Hematopoietic multipotent progenitor cell treated with erythropoietin and hydrocortisone succinate and interleukin-3 and kit ligand, for 15 days (in vitro differentiated cells): ENCODE results near the gene ANKRD11.

Experiments
- DNase-seq: peaks from one replicate; pipeline ENCODE4 v3.0.0-alpha.2; 2015; ENCODE audit warnings: low spot score

Gene ANKRD11

DNA sequence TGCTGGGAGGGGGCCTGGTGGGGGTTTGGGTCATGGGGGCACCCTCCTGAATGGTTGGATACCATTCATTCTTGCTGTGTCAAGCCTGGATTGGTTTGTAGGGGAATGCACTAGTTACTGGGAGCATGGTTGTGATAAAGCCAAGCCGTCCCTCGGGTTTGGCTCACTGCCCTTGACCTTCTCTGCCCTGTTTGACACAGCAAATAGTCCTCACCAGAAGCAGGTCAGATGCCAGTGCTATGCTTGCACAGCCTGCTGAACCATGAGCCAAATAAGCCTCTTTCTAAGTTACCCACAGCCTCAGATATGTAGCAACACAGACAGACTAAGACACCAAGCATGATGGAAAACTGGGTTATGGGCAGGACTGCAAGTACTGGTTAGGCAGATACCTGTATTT, 258.3 kb downstream of the ANKRD11 start:
- no peak for DNase-seq

DNA sequence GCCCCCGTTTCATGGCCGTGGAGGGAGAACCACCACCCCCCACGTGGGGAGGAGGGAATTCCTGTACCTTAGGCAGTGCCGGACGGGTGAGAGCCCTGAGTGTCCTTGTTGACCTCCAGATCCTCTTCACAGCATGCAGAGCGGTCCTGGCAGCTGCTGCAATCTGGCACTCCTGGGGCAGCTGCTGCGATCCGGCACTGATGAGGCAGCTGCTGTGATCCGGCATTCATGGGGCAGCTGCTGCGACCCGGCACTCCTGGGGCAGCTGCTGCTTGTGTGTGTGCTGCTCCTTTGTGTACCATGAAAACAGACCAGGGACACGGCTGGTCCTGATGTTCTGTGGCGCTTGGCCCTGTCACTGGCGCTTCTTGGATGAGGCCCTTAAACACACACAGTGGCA, 260.1 kb downstream of the ANKRD11 start:
- no peak for DNase-seq

DNA sequence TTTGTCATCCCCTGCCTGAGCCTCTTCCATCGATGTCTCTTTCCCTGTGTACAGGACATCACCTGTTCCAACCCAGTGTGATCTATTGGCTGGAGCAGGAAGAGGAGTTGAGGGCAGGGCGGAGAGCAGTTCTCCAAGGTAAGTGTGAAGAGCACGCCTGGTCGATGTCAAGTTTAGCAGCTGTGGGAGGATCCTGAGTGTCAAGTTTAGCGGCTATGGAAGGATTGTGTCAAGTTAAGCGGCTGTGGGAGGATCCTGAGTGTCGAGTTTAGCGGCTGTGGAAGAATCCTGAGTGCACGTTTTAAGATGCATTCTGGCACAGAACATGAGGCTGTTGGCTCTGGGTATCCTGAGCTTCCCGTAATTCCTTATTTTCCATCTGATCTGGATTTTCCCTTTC, 265.7 kb downstream of the ANKRD11 start:
- no peak for DNase-seq

DNA sequence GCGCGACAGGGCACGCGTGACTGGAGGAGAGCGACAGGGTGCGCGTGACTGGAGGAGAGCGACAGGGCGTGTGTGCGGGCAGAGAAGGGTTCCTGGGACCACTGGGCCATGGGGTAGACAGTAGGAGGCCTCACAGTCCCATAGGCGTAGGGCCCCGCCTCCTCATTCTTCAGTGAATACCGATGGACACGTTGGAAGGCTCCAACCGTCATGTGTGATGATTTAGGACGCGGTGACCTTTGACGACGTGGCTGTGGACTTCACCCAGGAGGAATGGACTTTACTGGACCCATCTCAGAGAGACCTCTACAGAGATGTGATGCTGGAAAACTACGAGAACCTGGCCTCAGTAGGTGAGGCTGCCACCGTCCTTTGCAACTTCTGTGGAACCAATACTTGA, 267.4 kb downstream of the ANKRD11 start:
- no peak for DNase-seq

DNA sequence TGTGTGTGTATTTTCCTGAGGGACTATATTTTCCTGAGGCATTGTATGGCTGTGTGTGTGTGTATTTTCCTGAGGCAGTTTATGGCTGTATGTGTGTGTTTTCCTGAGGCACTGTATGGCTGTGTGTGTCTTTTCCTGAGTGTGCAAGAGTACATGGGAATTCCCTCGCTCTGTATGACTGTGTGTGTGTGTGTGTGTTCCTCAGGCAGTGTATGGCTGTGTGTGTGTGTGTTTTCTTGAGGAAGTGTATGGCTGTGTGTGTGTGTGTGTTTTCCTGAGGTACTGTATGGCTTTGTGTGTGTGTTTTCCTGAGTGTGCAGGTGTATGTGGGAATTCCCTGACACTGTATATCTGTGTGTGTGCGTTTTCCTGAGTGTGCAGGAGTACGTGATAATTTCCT, 268.8 kb downstream of the ANKRD11 start:
- DNase-seq, result no peak

DNA sequence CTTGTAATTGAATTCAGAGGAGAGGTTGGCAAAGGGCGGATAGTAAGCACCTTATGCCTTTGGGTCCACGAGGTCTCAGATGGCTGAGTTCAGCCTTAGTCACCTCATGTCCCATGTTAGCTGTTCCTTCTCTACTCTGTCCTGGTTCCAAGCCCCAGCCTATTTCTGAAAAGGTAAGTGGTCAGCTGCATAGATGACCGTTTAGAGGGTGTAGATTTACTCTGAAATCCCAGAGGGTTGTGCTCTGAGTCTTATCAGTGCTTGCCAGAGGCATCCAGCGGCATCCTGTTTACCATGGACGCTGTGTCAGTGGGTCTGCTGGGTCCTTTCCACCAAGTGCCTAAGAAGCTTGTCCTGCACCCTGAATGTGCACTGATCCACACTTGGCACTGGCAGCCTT, 271.0 kb downstream of the ANKRD11 start:
- DNase-seq, result no peak
